Colon (tissue), 2 donors: ENCODE results near the gene PRMT9.

Experiments
- FAIRE-seq: peaks from 2 replicates; lab custom pipeline; 2012; peaks lifted over from hg19 to GRCh38; lab: Jason Lieb, UNC
- donor health status: control.
- donor health status: control.

PRMT9 gene

GRCh38 chr4:147617841-147618691 lies 65.9 kb downstream of the PRMT9 start:
- peak; percentile 24 for FAIRE-seq

- peak; percentile 73 for FAIRE-seq
These were observed 66.7 kb downstream of the PRMT9 start, which contains the start of gene TMEM184C for GRCh38 chr4:147617173-147617840. Gene TMEM184C (plus strand): TSS chr4:147617397. CDS start chr4:147617957, 560 bp downstream.

GRCh38 chr4:147616849-147617172 lies 67.2 kb downstream of the PRMT9 start:
- FAIRE-seq: no peak

GRCh38 chr4:147610686-147611085 lies 73.3 kb downstream of the PRMT9 start:
- no peak for FAIRE-seq

GRCh38 chr4:147607471-147607870 lies 76.5 kb downstream of the PRMT9 start:
- no peak for FAIRE-seq

- no peak for FAIRE-seq
These were observed 78.5 kb downstream of the PRMT9 start for GRCh38 chr4:147605499-147605898.

- no peak for FAIRE-seq
These were observed 84.2 kb downstream of the PRMT9 start for GRCh38 chr4:147599769-147600168.

GRCh38 chr4:147599206-147599605 lies 84.8 kb downstream of the PRMT9 start:
- no peak for FAIRE-seq

GRCh38 chr4:147597561-147597960 lies 86.4 kb downstream of the PRMT9 start:
- no peak for FAIRE-seq

GRCh38 chr4:147596981-147597380 lies 87.0 kb downstream of the PRMT9 start:
- FAIRE-seq: no peak

GRCh38 chr4:147596377-147596776 lies 87.6 kb downstream of the PRMT9 start:
- no peak for FAIRE-seq

- FAIRE-seq: no peak
These were observed 89.4 kb downstream of the PRMT9 start for GRCh38 chr4:147594578-147594977.

- no peak for FAIRE-seq
These were observed 89.9 kb downstream of the PRMT9 start for GRCh38 chr4:147594107-147594506.

GRCh38 chr4:147591106-147591505 lies 92.9 kb downstream of the PRMT9 start:
- no peak for FAIRE-seq

GRCh38 chr4:147590249-147590920 lies 93.6 kb downstream of the PRMT9 start:
- FAIRE-seq: no peak

GRCh38 chr4:147589586-147589985 lies 94.4 kb downstream of the PRMT9 start:
- FAIRE-seq: no peak
